Tibial nerve (tissue), 3 donors: ENCODE measurements around the gene NKD1.

Experiments
- POLR2A ChIP-seq, 2 donors: fragments of 450-650 bp; IDR thresholded peaks; one replicate each; pipeline ENCODE4 v1.6.1; 2017; ENCODE audit warnings: antibody characterized with exemption in 2 of 2, mild to moderate bottlenecking in 2 of 2, moderate library complexity in 2 of 2
- TF ChIP-seq, protein P1 (sequence below), 5 experiments: fragments of 200-600 bp in 3 of 5; fragments of 450-650 bp in 2 of 5; sonication (generic) in 3 of 5; IDR thresholded peaks; one replicate each; pipeline ENCODE4 v1.5.1; 2016 to 2019; ENCODE audit warnings: antibody characterized with exemption in 5 of 5, mild to moderate bottlenecking in 3 of 5, moderate library complexity in 2 of 5

- TF ChIP-seq, protein P1, sequence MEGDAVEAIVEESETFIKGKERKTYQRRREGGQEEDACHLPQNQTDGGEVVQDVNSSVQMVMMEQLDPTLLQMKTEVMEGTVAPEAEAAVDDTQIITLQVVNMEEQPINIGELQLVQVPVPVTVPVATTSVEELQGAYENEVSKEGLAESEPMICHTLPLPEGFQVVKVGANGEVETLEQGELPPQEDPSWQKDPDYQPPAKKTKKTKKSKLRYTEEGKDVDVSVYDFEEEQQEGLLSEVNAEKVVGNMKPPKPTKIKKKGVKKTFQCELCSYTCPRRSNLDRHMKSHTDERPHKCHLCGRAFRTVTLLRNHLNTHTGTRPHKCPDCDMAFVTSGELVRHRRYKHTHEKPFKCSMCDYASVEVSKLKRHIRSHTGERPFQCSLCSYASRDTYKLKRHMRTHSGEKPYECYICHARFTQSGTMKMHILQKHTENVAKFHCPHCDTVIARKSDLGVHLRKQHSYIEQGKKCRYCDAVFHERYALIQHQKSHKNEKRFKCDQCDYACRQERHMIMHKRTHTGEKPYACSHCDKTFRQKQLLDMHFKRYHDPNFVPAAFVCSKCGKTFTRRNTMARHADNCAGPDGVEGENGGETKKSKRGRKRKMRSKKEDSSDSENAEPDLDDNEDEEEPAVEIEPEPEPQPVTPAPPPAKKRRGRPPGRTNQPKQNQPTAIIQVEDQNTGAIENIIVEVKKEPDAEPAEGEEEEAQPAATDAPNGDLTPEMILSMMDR (IDR thresholded peaks at IDR 0.05): no peak
- no peak for TF ChIP-seq POLR2A (IDR thresholded peaks at IDR 0.05)
Observed at GRCh38 chr16:50668368-50669008, 120.3 kb downstream of the NKD1 start.
